Liver (tissue), 3 donors: Measurements from ENCODE around the gene CTTN.

Experiments used
- CTCF ChIP-seq: fragments of 150-350 bp; IDR thresholded peaks from 2 replicates; pipeline ENCODE4 v1.5.1; 2017; ENCODE audit warnings: improper control_type of control experiment, low read depth, low read length; ENCODE audit not compliant: missing input control
- EGR1 ChIP-seq, 2 donors: IDR thresholded peaks; 2 replicates each; pipeline ENCODE4 v1.6.1; 2016 to 2018; ENCODE audit warnings: antibody characterized with exemption in 2 of 2, low read depth in 2 of 2
- HNF4A ChIP-seq, 2 donors: conservative IDR thresholded peaks; 2 replicates each; pipeline ENCODE4 v1.6.1; 2016; ENCODE audit warnings: antibody characterized with exemption in 2 of 2, mild to moderate bottlenecking in 2 of 2
- NR2F2 ChIP-seq: IDR thresholded peaks from 2 replicates; pipeline ENCODE4 v1.6.1; 2016; ENCODE audit warnings: antibody characterized with exemption
- RAD21 ChIP-seq, 2 donors: IDR thresholded peaks; 2 replicates each; pipeline ENCODE4 v1.6.1; 2016; ENCODE audit warnings: antibody characterized with exemption in 2 of 2, mild to moderate bottlenecking in 2 of 2
- REST ChIP-seq: IDR thresholded peaks from 2 replicates; pipeline ENCODE4 v1.6.1; 2016; ENCODE audit warnings: antibody characterized with exemption, mild to moderate bottlenecking
- RXRA ChIP-seq, 2 donors: IDR thresholded peaks; 2 replicates each; pipeline ENCODE4 v1.6.1; 2017 to 2018; ENCODE audit warnings: antibody characterized with exemption in 2 of 2, mild to moderate bottlenecking in 1 of 2
- TAF1 ChIP-seq: conservative IDR thresholded peaks from 2 replicates; pipeline ENCODE4 v1.6.1; 2016; ENCODE audit warnings: antibody characterized with exemption, mild to moderate bottlenecking
- YY1 ChIP-seq: IDR thresholded peaks from 2 replicates; pipeline ENCODE4 v1.6.1; 2016; ENCODE audit warnings: antibody characterized with exemption, mild to moderate bottlenecking
- TF ChIP-seq, protein P1 (sequence below): IDR thresholded peaks from 2 replicates; pipeline ENCODE4 v1.6.1; 2016; ENCODE audit warnings: antibody characterized with exemption
- TF ChIP-seq, protein P2 (sequence below): IDR thresholded peaks from 2 replicates; pipeline ENCODE4 v1.6.1; 2016; ENCODE audit warnings: antibody characterized with exemption
- TF ChIP-seq, protein P3 (sequence below): IDR thresholded peaks from 2 replicates; pipeline ENCODE4 v1.6.1; 2016; ENCODE audit warnings: antibody characterized with exemption
- donor health status: healthy.
- donor health status: healthy.

DNA sequence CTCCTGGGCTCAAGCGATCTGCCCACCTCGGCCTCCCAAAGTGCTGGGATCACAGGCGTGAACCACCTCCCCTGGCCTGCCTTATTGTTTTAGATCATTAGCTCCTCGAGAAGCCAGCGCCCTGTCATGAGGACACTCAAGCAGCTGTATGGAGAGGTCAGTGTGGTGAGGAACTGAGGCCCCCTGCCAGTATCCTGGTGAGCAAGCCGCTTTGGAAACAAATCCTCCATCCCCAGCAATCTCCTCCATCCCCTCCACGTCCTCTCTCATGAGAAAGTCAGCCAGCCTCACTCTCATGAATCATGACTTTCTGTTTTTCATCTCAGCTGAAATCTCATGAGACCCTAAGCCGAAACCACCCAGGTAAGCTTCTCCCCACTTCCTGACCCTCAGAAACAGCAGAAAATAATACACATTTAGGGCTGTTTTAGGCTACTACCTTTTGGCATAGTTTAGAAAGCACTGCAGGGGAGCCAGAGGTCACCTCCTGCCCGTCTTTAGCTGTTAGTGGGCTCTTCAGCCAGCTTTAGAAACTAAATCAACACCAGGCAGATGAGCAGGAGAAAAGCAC, 56.0 kb downstream of the CTTN start:
- no peak for TF ChIP-seq CTCF
- no peak for TF ChIP-seq YY1
- TF ChIP-seq HNF4A (conservative IDR thresholded peaks at IDR 0.05), result no peak
- TF ChIP-seq, protein P1, sequence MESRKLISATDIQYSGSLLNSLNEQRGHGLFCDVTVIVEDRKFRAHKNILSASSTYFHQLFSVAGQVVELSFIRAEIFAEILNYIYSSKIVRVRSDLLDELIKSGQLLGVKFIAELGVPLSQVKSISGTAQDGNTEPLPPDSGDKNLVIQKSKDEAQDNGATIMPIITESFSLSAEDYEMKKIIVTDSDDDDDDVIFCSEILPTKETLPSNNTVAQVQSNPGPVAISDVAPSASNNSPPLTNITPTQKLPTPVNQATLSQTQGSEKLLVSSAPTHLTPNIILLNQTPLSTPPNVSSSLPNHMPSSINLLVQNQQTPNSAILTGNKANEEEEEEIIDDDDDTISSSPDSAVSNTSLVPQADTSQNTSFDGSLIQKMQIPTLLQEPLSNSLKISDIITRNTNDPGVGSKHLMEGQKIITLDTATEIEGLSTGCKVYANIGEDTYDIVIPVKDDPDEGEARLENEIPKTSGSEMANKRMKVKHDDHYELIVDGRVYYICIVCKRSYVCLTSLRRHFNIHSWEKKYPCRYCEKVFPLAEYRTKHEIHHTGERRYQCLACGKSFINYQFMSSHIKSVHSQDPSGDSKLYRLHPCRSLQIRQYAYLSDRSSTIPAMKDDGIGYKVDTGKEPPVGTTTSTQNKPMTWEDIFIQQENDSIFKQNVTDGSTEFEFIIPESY, result no peak
- no peak for TF ChIP-seq EGR1 (IDR thresholded peaks at IDR 0.05; ENCODE audit: low read depth in 2 of 2)
- no peak for TF ChIP-seq RAD21 (IDR thresholded peaks at IDR 0.05)
- no peak for TF ChIP-seq TAF1
- TF ChIP-seq, protein P2, sequence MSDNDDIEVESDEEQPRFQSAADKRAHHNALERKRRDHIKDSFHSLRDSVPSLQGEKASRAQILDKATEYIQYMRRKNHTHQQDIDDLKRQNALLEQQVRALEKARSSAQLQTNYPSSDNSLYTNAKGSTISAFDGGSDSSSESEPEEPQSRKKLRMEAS, result no peak
- TF ChIP-seq, protein P3, sequence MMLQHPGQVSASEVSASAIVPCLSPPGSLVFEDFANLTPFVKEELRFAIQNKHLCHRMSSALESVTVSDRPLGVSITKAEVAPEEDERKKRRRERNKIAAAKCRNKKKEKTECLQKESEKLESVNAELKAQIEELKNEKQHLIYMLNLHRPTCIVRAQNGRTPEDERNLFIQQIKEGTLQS, result no peak
- no peak for TF ChIP-seq RXRA (IDR thresholded peaks at IDR 0.05)
- TF ChIP-seq REST, result no peak
- no peak for TF ChIP-seq NR2F2
